Measurements from ENCODE around the gene MAN2A2.
"Not testable (repeated sequence)": the region's sequence is repeated elsewhere in the genome, so short reads cannot be mapped to it uniquely, and the experiment has no call there.

Gene MAN2A2

GRCh38 chr15:90905306-90906180 is 2.4 kb downstream of the MAN2A2 start:
- DNase-seq = no peak

GRCh38 chr15:90906181-90906849 is 3.2 kb downstream of the MAN2A2 start:
- DNase-seq = no peak

- no peak for DNase-seq
Measured at GRCh38 chr15:90907051-90907660, 4.1 kb downstream of the MAN2A2 start.

GRCh38 chr15:90907838-90908507 is 4.9 kb downstream of the MAN2A2 start:
- no peak for DNase-seq

GRCh38 chr15:90909449-90909848 is 6.3 kb downstream of the MAN2A2 start:
- DNase-seq = not testable (repeated sequence)

- DNase-seq = no peak
Measured at GRCh38 chr15:90909976-90910375, 6.9 kb downstream of the MAN2A2 start.

- DNase-seq = no peak
Measured at GRCh38 chr15:90910441-90911301, 7.6 kb downstream of the MAN2A2 start.

GRCh38 chr15:90911302-90911623 is 8.2 kb downstream of the MAN2A2 start:
- DNase-seq = no peak

- no peak for DNase-seq
Measured at GRCh38 chr15:90911906-90912769, 9.0 kb downstream of the MAN2A2 start.

GRCh38 chr15:90912770-90913075 is 9.6 kb downstream of the MAN2A2 start:
- DNase-seq = no peak

GRCh38 chr15:90913398-90913944 is 10.4 kb downstream of the MAN2A2 start:
- DNase-seq = no peak

- no peak for DNase-seq
Measured at GRCh38 chr15:90914305-90915080, 11.4 kb downstream of the MAN2A2 start.

- DNase-seq = no peak
Measured at GRCh38 chr15:90915216-90915807, 12.2 kb downstream of the MAN2A2 start.

GRCh38 chr15:90915808-90916440 is 12.8 kb downstream of the MAN2A2 start:
- DNase-seq = no peak

GRCh38 chr15:90916461-90916860 is 13.4 kb downstream of the MAN2A2 start:
- DNase-seq = no peak

- no peak for DNase-seq
Measured at GRCh38 chr15:90917569-90917968, 14.5 kb downstream of the MAN2A2 start.

GRCh38 chr15:90918034-90918788 is 15.1 kb downstream of the MAN2A2 start:
- DNase-seq = no peak

- DNase-seq = no peak
Measured at GRCh38 chr15:90918835-90919234, 15.7 kb downstream of the MAN2A2 start.

- no peak for DNase-seq
Measured at GRCh38 chr15:90921887-90922286, 18.8 kb downstream of the MAN2A2 start.

Data from T-helper 1 cell (primary cell).